Measurements from ENCODE around the gene C11orf42. TPM values are rescaled to one million over a fixed set of nuclear protein-coding genes. Genes with fewer than 3 reads are reported as not detected.
A peak's percentile ranks its signal among the peaks of the same experiment; 100 is the strongest.

Gene C11orf42
- total and polyA plus RNA-seq, 4 donors = not detected

GRCh38 chr11:6234387-6235107 is 29.2 kb downstream of the C11orf42 start, which contains the start of gene FHIP1B (continued):
- peak; percentile 97 for TF ChIP-seq SP1 (IDR thresholded peaks at IDR 0.05)
- peak; percentile 67 to 83 for TF ChIP-seq HNF4A (conservative IDR thresholded peaks at IDR 0.05)

GRCh38 chr11:6237266-6237665 is 31.9 kb downstream of the C11orf42 start:
- DNase-seq (ENCODE audit: low spot score) = no peak
- Histone ChIP-seq H3K4me3 (ENCODE audit: low read depth in 1 of 3, low read length in 3 of 3) (no peak overlapping the region), H3K36me3 (ENCODE audit: control insufficient read depth in 4 of 4, insufficient read depth in 3 of 4, low read depth in 1 of 4, low read length in 3 of 4) (no peaks in the 10 kb centered on the region), H3K27me3 (ENCODE audit: control insufficient read depth in 4 of 4, insufficient read depth in 4 of 4, low read length in 3 of 4) (no peaks in the 10 kb centered on the region), H3K4me1 (ENCODE audit: control insufficient read depth in 4 of 4, insufficient read depth in 4 of 4, low read length in 3 of 4) (peaks cover 4 to 19% (median 15%) of the 10 kb centered on the region in 4 donors), H3K9me3 (ENCODE audit: control insufficient read depth in 4 of 4, low read length in 3 of 4) (no peaks in the 10 kb centered on the region), H3K27ac (ENCODE audit: low read depth in 1 of 2, low read length in 2 of 2) (no peak overlapping the region), H3K9ac (ENCODE audit: low read depth in 1 of 2, low read length in 2 of 2) (no peak overlapping the region)
- WGBS = 83% methylated on average over 4 of the region's 4 CpGs
- TF ChIP-seq MAX (IDR thresholded peaks at IDR 0.05) = no peak
- TF ChIP-seq ZBTB33 (IDR thresholded peaks at IDR 0.05) = no peak
- TF ChIP-seq HNF4A (conservative IDR thresholded peaks at IDR 0.05) = no peak
- TF ChIP-seq RXRA (IDR thresholded peaks at IDR 0.05) = no peak
- TF ChIP-seq YY1 (IDR thresholded peaks at IDR 0.05) = no peak
- TF ChIP-seq GABPA (IDR thresholded peaks at IDR 0.05 in 1 of 2, conservative IDR thresholded peaks at IDR 0.05 in 1 of 2) = no peak
- TF ChIP-seq RAD21 (IDR thresholded peaks at IDR 0.05) = no peak
- no peak for TF ChIP-seq SP1 (IDR thresholded peaks at IDR 0.05)
- no peak for TF ChIP-seq FOXA2 (IDR thresholded peaks at IDR 0.05)
- no peak for TF ChIP-seq REST (IDR thresholded peaks at IDR 0.05)
- TF ChIP-seq TAF1 (conservative IDR thresholded peaks at IDR 0.05) = no peak

GRCh38 chr11:6237761-6238302 is 32.5 kb downstream of the C11orf42 start:
- TF ChIP-seq FOXA2 (IDR thresholded peaks at IDR 0.05) = no peak
- no peak for TF ChIP-seq ATF3 (IDR thresholded peaks at IDR 0.05)
- TF ChIP-seq ZBTB33 (IDR thresholded peaks at IDR 0.05) = no peak
- no peak for TF ChIP-seq FOXA1 (IDR thresholded peaks at IDR 0.05)
- 85% methylated on average over 5 of the region's 5 CpGs for WGBS
- H3K4me3 ChIP-seq (ENCODE audit: low read depth in 1 of 3, low read length in 3 of 3) = no peak overlapping the region

More at GRCh38 chr11:6237761-6238302, 32.5 kb downstream of the C11orf42 start:
- H3K9ac ChIP-seq (ENCODE audit: low read depth in 1 of 2, low read length in 2 of 2) = no peak overlapping the region
- no peaks in the 10 kb centered on the region for H3K27me3 ChIP-seq (ENCODE audit: control insufficient read depth in 4 of 4, insufficient read depth in 4 of 4, low read length in 3 of 4)
- H3K9me3 ChIP-seq (ENCODE audit: control insufficient read depth in 4 of 4, low read length in 3 of 4) = no peaks in the 10 kb centered on the region
- H3K27ac ChIP-seq (ENCODE audit: low read depth in 1 of 2, low read length in 2 of 2) = no peak overlapping the region
- peaks cover 4 to 17% (median 14%) of the 10 kb centered on the region in 4 donors for H3K4me1 ChIP-seq (ENCODE audit: control insufficient read depth in 4 of 4, insufficient read depth in 4 of 4, low read length in 3 of 4)
- DNase-seq (ENCODE audit: low spot score) = no peak
- no peaks in the 10 kb centered on the region for H3K36me3 ChIP-seq (ENCODE audit: control insufficient read depth in 4 of 4, insufficient read depth in 3 of 4, low read depth in 1 of 4, low read length in 3 of 4)
